Activated CD4-positive, alpha-beta T cell treated with anti-CD3 and anti-CD28 coated beads, Interleukin-2, amount 50 U/mL, for 24 hours (primary cell): Measurements from ENCODE around the gene NELFB.

Experiments used
- DNase-seq, 2 donors: peaks; one replicate each; pipeline ENCODE4 v3.0.0-alpha.2; 2020; ENCODE audit warnings: low read depth in 1 of 2, low spot score in 1 of 2

NELFB gene

DNA sequence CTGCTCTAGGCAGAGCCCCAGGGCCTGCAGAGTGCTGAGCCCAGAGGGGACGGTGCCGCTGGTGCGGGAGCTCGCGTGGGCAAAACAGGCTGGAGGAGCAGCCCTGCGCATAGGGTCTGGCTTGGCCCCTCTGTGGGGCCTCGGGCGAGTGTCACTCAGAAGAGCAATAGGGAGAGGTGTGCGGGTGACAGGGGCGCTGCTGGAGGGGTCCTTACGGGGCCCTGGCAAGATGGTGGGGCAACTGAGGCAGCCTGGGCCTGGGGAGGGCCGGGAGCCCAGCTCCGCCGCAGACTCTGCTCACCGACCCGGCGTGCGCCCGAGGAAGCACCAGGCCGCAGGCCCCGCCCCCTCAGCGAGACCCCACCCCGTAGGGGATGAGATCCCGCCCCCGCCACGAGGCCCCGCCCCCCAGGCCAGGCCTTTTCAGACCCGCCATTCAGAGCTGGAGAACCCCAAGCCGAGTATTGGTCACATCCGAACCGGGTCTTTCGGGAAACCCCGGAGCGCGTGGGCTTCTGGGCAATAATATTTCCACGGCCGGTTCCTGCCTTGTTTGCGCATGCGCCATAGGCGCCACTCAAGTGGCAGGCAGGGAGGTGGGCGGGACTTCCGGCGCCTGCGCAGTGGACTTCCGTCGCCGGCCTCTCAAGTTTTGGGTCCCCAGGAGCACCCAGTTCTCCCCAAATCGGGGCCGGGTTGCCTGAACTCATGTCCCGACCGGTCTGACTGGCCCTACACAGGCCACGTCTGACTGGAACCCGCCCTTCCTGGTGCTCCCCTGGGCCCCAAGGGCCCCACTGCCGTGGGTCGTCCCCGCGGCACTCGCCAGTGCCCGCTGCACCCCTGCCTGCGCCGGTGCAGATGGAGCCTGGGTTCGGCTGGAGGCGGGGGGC lies 31.8 kb upstream of the NELFB start:
- DNase-seq: peak; percentile 97 to 99

DNA sequence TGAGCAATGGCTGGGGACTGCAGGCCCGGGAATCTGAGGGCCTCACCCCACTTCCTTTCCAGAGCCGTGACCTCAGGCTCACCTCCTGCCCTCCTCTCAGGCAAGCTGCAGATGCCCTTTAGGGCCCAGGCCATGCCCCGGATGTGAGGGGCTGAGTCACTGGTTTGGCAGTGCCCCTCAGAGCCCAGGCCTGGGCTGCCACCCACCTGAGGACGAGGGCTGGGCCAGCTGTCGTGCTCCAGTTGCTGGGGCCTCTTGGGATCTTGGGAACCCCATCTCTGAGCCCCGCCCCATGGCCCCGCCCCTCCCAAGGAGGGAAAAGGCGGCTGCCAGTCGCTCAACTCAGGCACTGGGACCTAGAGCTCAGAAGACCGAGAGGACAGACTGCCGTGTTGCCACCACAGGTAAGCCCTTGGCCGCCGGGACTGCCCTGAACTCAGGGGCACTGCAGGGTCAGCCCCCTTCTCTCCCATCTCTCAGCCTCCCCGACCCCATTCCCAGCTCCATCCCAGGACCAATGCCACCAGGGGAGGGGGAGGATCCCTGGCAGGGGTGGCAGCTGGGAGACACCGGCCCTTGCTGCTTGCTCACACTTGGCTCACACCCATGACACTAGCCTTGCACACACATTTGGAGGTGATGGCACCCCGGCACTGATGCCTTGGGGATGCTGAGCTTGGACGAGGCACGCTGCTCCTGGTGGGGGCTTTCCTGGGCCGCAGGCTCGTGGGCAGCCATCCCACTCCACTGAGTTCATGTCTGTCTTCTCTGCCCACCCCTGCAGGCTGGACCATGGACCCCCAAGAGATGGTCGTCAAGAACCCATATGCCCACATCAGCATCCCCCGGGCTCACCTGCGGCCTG lies 30.1 kb upstream of the NELFB start, which contains the start of gene CYSRT1:
TSS of gene CYSRT1 (plus strand) at position 345 of the 865 bp plus-strand sequence. CDS start at position 793, 448 bp downstream.
- no peak for DNase-seq

DNA sequence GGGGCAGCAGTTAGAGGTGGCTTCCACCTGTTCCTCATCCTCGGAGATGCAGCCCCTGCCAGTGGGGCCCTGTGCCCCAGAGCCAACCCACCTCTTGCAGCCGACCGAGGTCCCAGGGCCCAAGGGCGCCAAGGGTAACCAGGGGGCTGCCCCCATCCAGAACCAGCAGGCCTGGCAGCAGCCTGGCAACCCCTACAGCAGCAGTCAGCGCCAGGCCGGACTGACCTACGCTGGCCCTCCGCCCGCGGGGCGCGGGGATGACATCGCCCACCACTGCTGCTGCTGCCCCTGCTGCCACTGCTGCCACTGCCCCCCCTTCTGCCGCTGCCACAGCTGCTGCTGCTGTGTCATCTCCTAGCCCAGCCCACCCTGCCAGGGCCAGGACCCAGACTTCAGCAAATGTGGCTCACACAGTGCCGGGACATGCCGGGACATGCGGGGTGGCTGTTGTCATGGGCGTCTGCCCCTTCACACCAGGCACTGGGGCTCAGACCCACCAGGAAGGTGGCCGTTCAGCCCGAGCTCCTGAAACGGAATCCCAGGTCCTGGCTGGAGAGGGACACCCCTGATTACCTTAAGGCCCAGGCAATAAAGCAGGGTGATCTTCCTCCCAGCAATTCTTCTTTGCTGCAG lies 29.3 kb upstream of the NELFB start:
- no peak for DNase-seq

DNA sequence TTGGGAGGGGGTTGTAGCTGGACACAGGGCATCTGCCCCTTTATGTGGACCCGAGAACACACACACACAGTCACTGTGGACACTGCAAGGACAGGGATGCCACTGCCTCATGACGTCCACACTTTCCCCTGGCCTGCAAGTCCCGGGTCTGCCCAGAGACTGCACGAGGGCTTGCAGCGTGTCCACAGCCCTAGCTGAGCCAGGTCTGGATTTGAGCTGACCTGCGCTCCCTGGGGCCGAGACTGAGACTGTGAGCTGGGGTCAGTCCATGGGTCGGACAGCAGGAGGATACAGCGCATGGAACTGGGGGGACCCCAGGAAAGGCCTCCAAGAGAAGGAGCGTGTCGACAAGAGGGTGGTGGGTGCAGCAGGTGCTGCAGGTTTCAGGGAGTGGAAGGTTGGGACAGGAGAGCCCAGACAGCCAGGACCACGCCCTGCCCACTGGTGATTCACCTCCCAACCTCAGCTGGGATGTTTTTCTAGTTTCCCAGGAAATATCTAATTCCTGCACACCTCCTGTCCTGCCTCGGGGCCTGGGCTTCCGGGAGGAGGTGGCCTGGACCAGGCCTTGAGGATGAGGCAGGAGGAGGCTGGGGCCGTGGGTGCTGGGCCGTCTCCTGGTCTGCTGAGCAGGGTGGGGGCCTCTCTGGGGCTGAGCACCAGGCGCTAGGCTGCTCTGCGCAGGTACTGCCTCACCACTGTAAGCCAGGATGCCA lies 28.6 kb upstream of the NELFB start:
- no peak for DNase-seq

DNA sequence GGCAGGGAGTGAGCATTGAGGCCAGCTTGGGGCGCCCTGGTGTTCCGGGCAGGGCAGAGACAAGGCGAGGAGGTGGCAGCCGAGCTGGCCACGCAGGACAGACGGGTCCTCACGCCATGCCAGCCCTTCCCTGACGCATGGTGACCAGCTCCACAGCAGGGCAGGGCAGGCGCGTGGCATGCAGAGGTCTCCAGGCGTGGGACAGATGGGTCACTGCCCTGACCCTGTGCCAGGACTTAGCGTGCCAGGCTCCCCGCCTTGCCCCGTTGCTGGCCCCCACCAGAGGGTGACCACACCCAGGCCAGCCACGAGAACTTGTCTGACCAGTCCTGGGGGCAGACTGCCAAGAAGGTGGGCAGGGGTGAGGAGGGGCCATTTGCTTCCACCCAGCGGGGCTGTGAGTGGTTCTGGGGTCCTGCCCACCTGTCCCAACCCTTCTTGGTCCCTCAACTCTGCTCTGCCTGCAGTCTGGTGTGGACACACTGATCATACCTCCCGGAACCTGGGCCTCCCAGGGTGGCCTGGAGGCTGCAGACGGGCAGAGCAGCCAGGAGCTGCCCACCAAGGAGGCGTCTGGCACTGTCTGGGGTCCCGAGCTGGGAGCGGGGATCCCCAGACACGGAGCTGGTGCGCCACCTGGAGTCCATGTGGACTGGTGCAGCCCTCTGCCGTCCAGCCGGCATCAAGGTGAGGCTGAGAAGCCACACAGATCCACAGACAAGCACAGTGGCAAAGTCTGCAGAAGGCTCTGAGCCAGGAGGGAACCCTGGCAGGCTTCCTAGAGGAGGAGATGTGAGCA lies 27.9 kb upstream of the NELFB start, which contains the start of gene RNF224:
TSS of gene RNF224 (plus strand) at position 449 of the 799 bp plus-strand sequence. CDS start 834 bp downstream, outside the sequence.
- peak; percentile 61 to 74 for DNase-seq

DNA sequence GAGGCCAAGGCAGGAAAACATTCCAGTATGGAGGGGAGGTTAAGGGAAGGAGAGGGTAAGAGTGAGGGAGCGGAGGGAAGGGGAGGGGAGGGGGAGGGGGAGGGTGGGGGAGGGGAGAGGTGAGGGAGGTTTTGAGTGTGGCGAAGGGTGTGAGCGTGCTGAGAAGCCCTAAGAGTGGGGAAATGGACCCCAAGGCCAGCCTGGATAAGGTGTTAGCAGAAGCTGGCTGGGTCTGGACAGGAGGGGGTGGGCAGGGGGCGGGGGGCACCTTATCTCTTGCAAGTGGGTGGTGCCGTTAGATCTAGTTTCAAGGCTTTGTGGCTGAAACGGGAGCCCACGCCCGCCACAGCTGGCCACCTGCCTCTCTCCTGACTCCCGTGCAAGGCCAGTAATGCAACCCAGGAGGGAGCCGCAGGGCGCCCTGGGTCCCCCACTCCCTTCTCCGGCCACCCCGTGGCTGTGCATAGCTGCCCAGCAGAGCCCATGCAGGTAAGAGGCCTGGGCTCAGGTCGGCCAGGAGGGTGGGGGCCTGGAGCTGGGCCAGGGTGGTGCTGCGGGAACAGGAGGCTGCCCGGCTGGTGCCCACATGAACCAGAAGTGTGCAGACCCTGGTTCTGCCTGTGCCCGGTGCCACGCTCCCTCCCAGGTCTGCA lies 27.1 kb upstream of the NELFB start:
- DNase-seq: no peak

DNA sequence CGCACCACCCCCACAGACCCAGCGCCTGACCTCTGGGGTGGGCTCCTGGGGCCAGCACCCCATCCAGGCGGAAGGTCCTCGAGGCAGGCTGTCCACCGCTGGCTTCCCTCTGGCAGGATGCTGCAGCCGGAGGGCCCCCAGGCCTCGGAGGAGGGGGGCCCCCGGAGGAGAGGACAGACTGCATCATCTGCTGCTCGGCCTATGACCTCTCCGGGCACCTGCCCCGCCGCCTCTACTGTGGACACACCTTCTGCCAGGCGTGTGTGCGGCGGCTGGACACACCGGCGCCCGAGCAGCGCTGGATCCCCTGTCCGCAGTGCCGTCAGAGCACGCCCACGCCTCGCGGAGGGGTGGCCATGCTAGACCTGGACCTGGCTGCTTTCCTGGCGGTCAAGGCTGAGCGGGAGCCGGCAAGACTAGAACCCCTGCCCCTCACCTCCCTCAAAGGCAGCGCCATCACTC lies 26.6 kb upstream of the NELFB start:
- DNase-seq: no peak

GRCh38 chr9:137228968-137229896 lies 25.9 kb upstream of the NELFB start:
- DNase-seq: no peak

- DNase-seq: no peak
These were observed 25.0 kb upstream of the NELFB start for GRCh38 chr9:137229903-137230704.

- DNase-seq: no peak
These were observed 24.3 kb upstream of the NELFB start, which contains the start of gene SLC34A3 for GRCh38 chr9:137230705-137231371. Gene SLC34A3 (plus strand): TSS chr9:137230901. CDS start chr9:137231703, 802 bp downstream.

- DNase-seq: no peak
These were observed 23.6 kb upstream of the NELFB start for GRCh38 chr9:137231372-137232039.

DNA sequence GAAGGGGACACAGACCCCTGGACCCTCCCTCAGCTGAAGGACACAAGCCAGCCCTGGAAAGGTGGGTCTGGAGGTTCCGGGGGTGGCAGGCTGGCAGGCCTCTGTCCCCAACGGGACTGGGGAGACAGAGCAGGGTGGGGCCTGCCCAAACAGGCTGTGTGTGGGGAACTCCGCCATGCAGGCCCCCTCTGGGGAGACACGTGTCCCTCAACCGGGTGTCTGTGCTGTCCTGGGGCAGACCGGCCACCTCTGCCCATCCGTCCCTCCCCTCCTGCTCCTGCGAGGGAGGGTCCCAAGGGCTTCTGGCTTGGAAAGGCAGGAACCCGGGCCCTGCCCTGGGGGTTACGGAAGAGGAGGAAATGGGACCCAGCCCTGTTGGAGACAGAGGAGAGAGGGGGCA lies 23.0 kb upstream of the NELFB start:
- no peak for DNase-seq

GRCh38 chr9:137232510-137232909 lies 22.6 kb upstream of the NELFB start:
- DNase-seq: no peak

DNA sequence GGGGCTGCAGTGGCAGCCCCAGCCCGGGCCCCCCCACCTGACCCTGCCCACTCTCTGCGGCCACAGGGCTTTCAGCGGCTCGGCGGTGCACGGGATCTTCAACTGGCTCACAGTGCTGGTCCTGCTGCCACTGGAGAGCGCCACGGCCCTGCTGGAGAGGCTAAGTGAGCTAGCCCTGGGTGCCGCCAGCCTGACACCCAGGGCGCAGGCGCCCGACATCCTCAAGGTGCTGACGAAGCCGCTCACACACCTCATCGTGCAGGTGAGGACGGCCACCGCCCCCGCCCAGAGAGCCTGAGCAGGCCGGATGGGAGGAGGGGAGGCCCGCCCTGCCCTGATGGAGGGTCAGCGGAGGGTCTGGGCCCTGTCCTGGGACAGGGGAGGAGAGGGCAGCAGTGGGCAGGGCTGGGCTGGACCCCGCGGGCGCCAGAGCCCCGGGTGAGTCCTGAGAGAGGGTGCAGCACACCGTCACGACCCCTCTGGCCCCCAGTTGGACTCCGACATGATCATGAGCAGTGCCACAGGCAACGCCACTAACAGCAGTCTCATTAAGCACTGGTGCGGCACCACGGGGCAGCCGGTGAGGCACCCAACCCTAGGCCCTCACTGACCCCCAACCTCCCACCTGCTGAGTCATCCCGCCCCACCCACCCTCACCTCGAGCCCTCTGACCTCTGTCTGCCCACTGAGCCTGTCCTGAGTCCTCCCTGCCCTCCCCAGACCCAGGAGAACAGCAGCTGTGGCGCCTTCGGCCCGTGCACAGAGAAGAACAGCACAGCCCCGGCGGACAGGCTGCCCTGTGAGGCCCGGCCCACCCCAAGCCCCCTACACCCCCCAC lies 21.8 kb upstream of the NELFB start:
- DNase-seq: no peak

DNA sequence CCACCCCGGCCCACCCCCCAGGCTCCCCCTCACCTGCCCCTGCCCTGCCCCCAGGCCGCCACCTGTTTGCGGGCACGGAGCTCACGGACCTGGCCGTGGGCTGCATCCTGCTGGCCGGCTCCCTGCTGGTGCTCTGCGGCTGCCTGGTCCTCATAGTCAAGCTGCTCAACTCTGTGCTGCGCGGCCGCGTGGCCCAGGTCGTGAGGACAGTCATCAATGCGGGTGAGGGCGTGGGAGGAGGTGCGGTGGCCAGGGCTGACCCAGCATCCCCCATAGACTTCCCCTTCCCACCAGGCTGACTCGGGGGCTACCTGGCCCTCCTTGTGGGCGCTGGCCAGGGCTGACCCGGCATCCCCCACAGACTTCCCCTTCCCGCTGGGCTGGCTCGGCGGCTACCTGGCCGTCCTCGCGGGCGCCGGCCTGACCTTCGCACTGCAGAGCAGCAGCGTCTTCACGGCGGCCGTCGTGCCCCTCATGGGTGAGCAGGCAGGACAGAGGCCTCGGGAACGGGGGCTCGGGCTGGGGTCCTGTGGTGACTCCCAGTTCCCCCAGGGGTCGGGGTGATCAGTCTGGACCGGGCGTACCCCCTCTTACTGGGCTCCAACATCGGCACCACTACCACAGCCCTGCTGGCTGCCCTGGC lies 21.0 kb upstream of the NELFB start:
- no peak for DNase-seq
